ENCODE data around the gene VPS26B. TPM values are rescaled to one million over a fixed set of nuclear protein-coding genes. Genes with fewer than 3 reads are reported as not detected.
A peak's percentile ranks its signal among the peaks of the same experiment; 100 is the strongest.

VPS26B gene
- total RNA-seq, 1 experiment from 2014 or later, result 28.6 TPM

GRCh38 chr11:134216816-134217215 lies 7.7 kb upstream of the VPS26B start:
- TF ChIP-seq EZH2 (IDR thresholded peaks at IDR 0.05; ENCODE audit: low read depth) (no peak), CTCF (conservative IDR thresholded peaks at IDR 0.05) (no peak)
- Histone ChIP-seq H3K27ac (no peak overlapping the region), H4K20me1 (ENCODE audit: insufficient read depth) (peaks cover 6% of the 10 kb centered on the region), H3K27me3 (ENCODE audit: insufficient read depth, low read depth) (no peaks in the 10 kb centered on the region), H3K79me2 (ENCODE audit: low read depth) (peaks cover 34% of the 10 kb centered on the region), H3K9me3 (ENCODE audit: insufficient read depth, low read depth) (no peaks in the 10 kb centered on the region), H3K4me2 (no peak overlapping the region), H3F3A (ENCODE audit: insufficient read depth, low read depth) (no peaks in the 10 kb centered on the region), H3K4me3 (no peak overlapping the region), H3K4me1 (replicated peaks; ENCODE audit: insufficient read depth) (no peaks in the 10 kb centered on the region), H2AFZ (no peak overlapping the region), H3K9me2 (ENCODE audit: insufficient read depth) (no peaks in the 10 kb centered on the region), H3K36me3 (ENCODE audit: low read depth) (peaks cover 15% of the 10 kb centered on the region; the same call in 1 of the 2 replicates)
- intact Hi-C loops (cut with micrococcal nuclease; ENCODE audit: unreplicated experiment), result no loop called here
- ChIA-PET POLR2A (ENCODE audit: unreplicated experiment) (interaction anchor here (0.7 kb wide), 1 partner anchor 9 kb away, joined by 3 read pairs; no protein-coding TSS in a partner anchor), CTCF (no interaction called here)
- no peak for DNase-seq
- BruUV-seq (replicated peaks), result no TSS peak

- ChIA-PET POLR2A (ENCODE audit: unreplicated experiment) (interaction anchor here (0.6 kb wide), 1 partner anchor 30 kb away, joined by 3 read pairs; the partner anchor contains the start of gene ACAD8), CTCF (no interaction called here)
- DNase-seq, result no peak
- no peaks in the 10 kb centered on the region for H3K9me3 ChIP-seq (ENCODE audit: insufficient read depth, low read depth)
- BruUV-seq (replicated peaks), result TSS peak; percentile 47
- no peaks in the 10 kb centered on the region for H3K27me3 ChIP-seq (ENCODE audit: insufficient read depth, low read depth)
- intact Hi-C loops (cut with micrococcal nuclease; ENCODE audit: unreplicated experiment), result no loop called here
- H3K4me2 ChIP-seq, result peak overlapping the region; percentile 96
- H3K4me3 ChIP-seq, result peak overlapping the region; percentile 84
- 0 out of 2 replicates have a peak, but pooled peaks cover 8% of the 10 kb centered on the region for H3K36me3 ChIP-seq (ENCODE audit: low read depth)
- H3F3A ChIP-seq (ENCODE audit: insufficient read depth, low read depth), result no peaks in the 10 kb centered on the region
- H3K79me2 ChIP-seq (ENCODE audit: low read depth), result peaks cover 59% of the 10 kb centered on the region
- peaks cover 21% of the 10 kb centered on the region for H3K4me1 ChIP-seq (replicated peaks; ENCODE audit: insufficient read depth)
- no peaks in the 10 kb centered on the region for H3K9me2 ChIP-seq (ENCODE audit: insufficient read depth)
- H4K20me1 ChIP-seq (ENCODE audit: insufficient read depth), result 0 out of 2 replicates have a peak, but pooled peaks cover 4% of the 10 kb centered on the region
- H3K27ac ChIP-seq, result no peak overlapping the region
- H2AFZ ChIP-seq, result peak overlapping the region; percentile 98
- TF ChIP-seq EZH2 (IDR thresholded peaks at IDR 0.05; ENCODE audit: low read depth) (no peak), CTCF (conservative IDR thresholded peaks at IDR 0.05) (no peak)
These were observed 1.4 kb upstream of the VPS26B start for GRCh38 chr11:134223121-134223520.

- Histone ChIP-seq H3F3A (ENCODE audit: insufficient read depth, low read depth) (no peaks in the 10 kb centered on the region), H3K79me2 (ENCODE audit: low read depth) (peaks cover 59% of the 10 kb centered on the region), H4K20me1 (ENCODE audit: insufficient read depth) (0 out of 2 replicates have a peak, but pooled peaks cover 4% of the 10 kb centered on the region), H3K9me2 (ENCODE audit: insufficient read depth) (no peaks in the 10 kb centered on the region), H3K4me1 (replicated peaks; ENCODE audit: insufficient read depth) (peaks cover 21% of the 10 kb centered on the region), H3K4me2 (peak overlapping the region; percentile 96), H3K27me3 (ENCODE audit: insufficient read depth, low read depth) (no peaks in the 10 kb centered on the region), H3K36me3 (ENCODE audit: low read depth) (0 out of 2 replicates have a peak, but pooled peaks cover 4% of the 10 kb centered on the region), H3K4me3 (peak overlapping the region; percentile 84), H3K27ac (no peak overlapping the region), H2AFZ (peak overlapping the region; percentile 98), H3K9me3 (ENCODE audit: insufficient read depth, low read depth) (no peaks in the 10 kb centered on the region)
- POLR2A ChIA-PET (ENCODE audit: unreplicated experiment), result interaction anchor here (0.5 to 0.8 kb wide), 4 partner anchors 29 to 94 kb away, joined by 5 to 11 read pairs (median 8); partner anchors contain the start of genes ACAD8 and THYN1
- BruUV-seq (replicated peaks), result no TSS peak
- CTCF ChIA-PET, result no interaction called here
- peak in 1 of 2 experiments; percentile 29 for DNase-seq
- intact Hi-C loops (cut with micrococcal nuclease; ENCODE audit: unreplicated experiment), result loop anchor here (2.0 kb wide), 1 partner anchor 28 kb away; the partner anchor contains the start of genes ACAD8 and THYN1
- TF ChIP-seq CTCF (conservative IDR thresholded peaks at IDR 0.05) (no peak), EZH2 (IDR thresholded peaks at IDR 0.05; ENCODE audit: low read depth) (no peak)
These were observed 516 bp downstream of the VPS26B start for GRCh38 chr11:134224710-134225664.

All from PC-9 (cell line).